IMR-90 (cell line): ENCODE measurements around the gene TNFRSF14. TPM values are rescaled to one million over a fixed set of nuclear protein-coding genes. Genes with fewer than 3 reads are reported as not detected.
A peak's percentile ranks its signal among the peaks of the same experiment; 100 is the strongest.

Experiments
- ATAC-seq: fragments of 200-7000 bp; cut with Tn5 transposase; 2 replicates; pipeline ENCODE4 v1.9.1; 2020; ENCODE audit warnings: low read depth, mild to moderate bottlenecking, moderate library complexity
- BruUV-seq: library from RNA; stranded (reverse); fragments of 400-500 nt; replicated peaks from 2 replicates; lab custom pipeline; 2021; lab: Mats Ljungman, UMichigan
- CTCF ChIA-PET: fragments of 300-600 bp; formaldehyde crosslinking; extraction: SDS; loops from one replicate; lab custom pipeline; 2021; ENCODE audit warnings: antibody characterized with exemption; lab: Yijun Ruan, JAX
- POLR2A ChIA-PET: fragments of 300-600 bp; sonication (Branson Sonifier 250); formaldehyde crosslinking; loops from one replicate; lab custom pipeline; 2022; ENCODE audit warnings: antibody characterized with exemption; ENCODE audit not compliant: unreplicated experiment; lab: Charles Lee
- DNase-seq: peaks from one replicate; pipeline ENCODE4 v3.0.0; 2013
- H2AFZ ChIP-seq: replicated peaks from 2 replicates; pipeline ENCODE3; 2013; ENCODE audit warnings: low read length, mild to moderate bottlenecking; ENCODE audit not compliant: poor library complexity
- H2AK5ac ChIP-seq: 2 replicates; pipeline ENCODE4 v1.6.1; 2013; ENCODE audit warnings: low read depth, low read length, inconsistent platforms
- H2AK9ac ChIP-seq: replicated peaks from 2 replicates; pipeline ENCODE3; 2013; ENCODE audit warnings: mild to moderate bottlenecking, low read depth, low read length, moderate library complexity; ENCODE audit not compliant: poor library complexity
- H2BK120ac ChIP-seq: 2 replicates; pipeline ENCODE4 v1.6.1; 2013; ENCODE audit warnings: low read depth, low read length, inconsistent platforms
- H2BK15ac ChIP-seq: 3 replicates; pipeline ENCODE4 v1.6.1; 2013; ENCODE audit warnings: low read depth, low read length, inconsistent platforms
- H2BK20ac ChIP-seq: 2 replicates; pipeline ENCODE4 v1.6.1; 2013; ENCODE audit warnings: low read depth, mild to moderate bottlenecking, inconsistent platforms, low read length, moderate library complexity
- H2BK5ac ChIP-seq: 2 replicates; pipeline ENCODE4 v1.6.1; 2013; ENCODE audit warnings: mild to moderate bottlenecking, low read depth, low read length, inconsistent platforms; ENCODE audit not compliant: poor library complexity, severe bottlenecking
- H3K14ac ChIP-seq: replicated peaks from 2 replicates; pipeline ENCODE4 v1.6.1; 2013; ENCODE audit warnings: low read depth, low read length, inconsistent platforms
- H3K18ac ChIP-seq: 2 replicates; pipeline ENCODE4 v1.6.1; 2013; ENCODE audit warnings: low read depth, low read length, control low read depth
- H3K23ac ChIP-seq: 2 replicates; pipeline ENCODE4 v1.6.1; 2013; ENCODE audit warnings: low read depth, low read length, inconsistent platforms
- H3K27ac ChIP-seq: 2 replicates; pipeline ENCODE4 v1.5.1; 2013; ENCODE audit warnings: mild to moderate bottlenecking, control low read depth, low read length; ENCODE audit not compliant: insufficient read depth
- H3K27me3 ChIP-seq: 2 replicates; pipeline ENCODE4 v1.6.1; 2013; ENCODE audit warnings: low read length; ENCODE audit not compliant: control insufficient read depth, insufficient read depth
- H3K36me3 ChIP-seq: 2 replicates; pipeline ENCODE4 v1.6.1; 2013; ENCODE audit warnings: low read length, mixed read lengths; ENCODE audit not compliant: control insufficient read depth, insufficient read depth
- H3K4ac ChIP-seq: 2 replicates; pipeline ENCODE4 v1.6.1; 2013; ENCODE audit warnings: low read depth, low read length, inconsistent platforms
- H3K4me1 ChIP-seq: 2 replicates; pipeline ENCODE4 v1.6.1; 2013; ENCODE audit warnings: low read length, mixed read lengths; ENCODE audit not compliant: control insufficient read depth, insufficient read depth
- H3K4me2 ChIP-seq: 2 replicates; pipeline ENCODE4 v1.6.1; 2013; ENCODE audit warnings: low read depth, mild to moderate bottlenecking, control low read depth, low read length, moderate library complexity
- H3K4me3 ChIP-seq: 2 replicates; pipeline ENCODE4 v1.5.1; 2013; ENCODE audit warnings: low read depth, mild to moderate bottlenecking, control low read depth, low read length, moderate library complexity; ENCODE audit not compliant: insufficient read depth
- H3K56ac ChIP-seq: 2 replicates; pipeline ENCODE4 v1.6.1; 2013; ENCODE audit warnings: low read length, inconsistent platforms; ENCODE audit not compliant: insufficient read depth; ENCODE audit errors: extremely low read depth
- H3K79me1 ChIP-seq, 2 experiments: 2 replicates each; pipeline ENCODE4 v1.6.1; 2013; ENCODE audit warnings: low read length in 2 of 2, inconsistent platforms in 1 of 2, low read depth in 1 of 2
- H3K9ac ChIP-seq: 2 replicates; pipeline ENCODE4 v1.6.1; 2013; ENCODE audit warnings: low read depth, low read length, control low read depth
- H3K9me1 ChIP-seq: 2 replicates; pipeline ENCODE4 v1.6.1; 2013; ENCODE audit warnings: low read length, inconsistent platforms; ENCODE audit not compliant: insufficient read depth
- H3K9me3 ChIP-seq: 2 replicates; pipeline ENCODE4 v1.6.1; 2013; ENCODE audit warnings: low read length; ENCODE audit not compliant: control insufficient read depth, insufficient read depth
- H4K20me1 ChIP-seq: 2 replicates; pipeline ENCODE4 v1.6.1; 2013; ENCODE audit warnings: low read length, inconsistent platforms; ENCODE audit not compliant: insufficient read depth
- H4K5ac ChIP-seq: 2 replicates; pipeline ENCODE4 v1.6.1; 2013; ENCODE audit warnings: mild to moderate bottlenecking, low read depth, low read length, control low read depth
- H4K8ac ChIP-seq, 2 experiments: 2 replicates each; pipeline ENCODE4 v1.6.1; 2013; ENCODE audit warnings: low read depth in 2 of 2, low read length in 2 of 2, control low read depth in 1 of 2, inconsistent platforms in 1 of 2
- H4K91ac ChIP-seq: 2 replicates; pipeline ENCODE4 v1.6.1; 2013; ENCODE audit warnings: low read depth, low read length, inconsistent platforms; ENCODE audit not compliant: insufficient read depth
- MXI1 ChIP-seq: IDR thresholded peaks from 2 replicates; pipeline ENCODE4 v1.6.1; 2012; ENCODE audit warnings: low read depth, mild to moderate bottlenecking, low read length, moderate library complexity, borderline replicate concordance
- SMC3 ChIP-seq: fragments of 150-350 bp; IDR thresholded peaks from 2 replicates; pipeline ENCODE4 v1.6.1; 2016; ENCODE audit warnings: low read depth, mild to moderate bottlenecking, antibody characterized with exemption, low read length, moderate library complexity
- WGBS, 2 experiments: methylation state at CpG; one replicate each; pipeline versions ENCODE4 v1.1.5 to v1.1.7; 2013; ENCODE audit warnings: missing lambda C conversion rate in 2 of 2; ENCODE audit not compliant: insufficient read length in 1 of 2; ENCODE audit errors: extremely low coverage in 2 of 2; 5-methylcytosine and 5-hydroxymethylcytosine counted together
- dilution Hi-C: fragments of 300-500 bp; cut with HindIII; formaldehyde crosslinking; loops from one replicate; pipeline ENCODE4 v1.14.3; 2018; ENCODE audit warnings: low sequenced_read_pairs; ENCODE audit not compliant: unreplicated experiment
- in situ Hi-C: fragments of 300-500 bp; cut with MboI; formaldehyde crosslinking; loops from 3 replicates; pipeline ENCODE4 v1.14.3; 2019; ENCODE audit warnings: low sequenced_read_pairs, inconsistent platforms, mixed read lengths
- intact Hi-C: fragments of 100-400 bp; cut with micrococcal nuclease; formaldehyde crosslinking; loops from 2 replicates; pipeline ENCODE4 v1.10.0; 2022
- polyA plus RNA-seq, 3 experiments: library from polyadenylated mRNA; depleted of rRNA; stranded (reverse); fragments of >200 nt; gene quantifications; 2 replicates each; pipeline ENCODE4 v1.2.3, GENCODE V29; 2012; ENCODE audit warnings: low replicate concordance in 1 of 3
- total RNA-seq: library from RNA; depleted of rRNA; stranded (reverse); fragments of >200 nt; gene quantifications from 2 replicates; pipeline ENCODE4 v1.2.3, GENCODE V29; 2012

TNFRSF14 gene
- total and polyA plus RNA-seq, 2 of the 4 experiments (the other 2 are of a cell fraction) = 1.3 to 4.2 TPM

DNA sequence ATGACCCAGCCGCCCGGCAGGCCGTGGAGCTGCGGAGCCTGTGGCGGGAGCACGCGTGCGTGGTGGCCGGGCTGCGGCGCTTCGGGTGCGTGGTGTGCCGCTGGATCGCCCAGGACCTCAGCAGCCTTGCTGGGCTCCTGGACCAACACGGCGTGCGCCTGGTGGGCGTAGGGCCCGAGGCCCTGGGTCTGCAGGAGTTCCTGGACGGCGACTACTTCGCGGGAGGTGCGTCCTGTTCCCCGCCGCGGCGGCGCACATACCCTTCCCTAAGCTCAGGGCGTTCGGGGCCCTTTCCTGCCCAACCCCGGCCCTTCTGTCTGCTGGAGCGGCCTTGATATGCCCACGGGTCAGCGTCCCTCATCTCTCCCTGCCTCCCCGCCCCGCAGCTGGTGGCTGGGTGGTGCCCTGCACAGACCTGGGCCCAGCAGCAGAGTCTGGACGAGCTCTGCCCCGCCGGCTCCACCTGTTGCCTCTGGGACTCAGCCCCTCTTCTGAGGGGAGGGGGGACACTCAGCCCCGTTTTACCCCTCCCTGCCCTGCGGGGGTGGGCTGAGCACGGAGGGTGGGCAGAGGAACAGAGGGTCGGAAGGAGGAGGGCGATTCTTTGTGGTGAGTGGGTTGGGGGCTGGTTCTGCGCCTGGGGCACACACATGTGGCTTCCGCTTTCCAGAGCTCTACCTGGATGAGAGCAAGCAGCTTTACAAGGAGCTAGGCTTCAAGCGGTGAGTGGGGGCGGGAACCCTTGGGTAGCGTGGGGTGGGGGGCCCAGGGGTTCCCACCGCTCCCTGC is 31.1 kb downstream of the TNFRSF14 start:
- no peak overlapping the region for H3K18ac ChIP-seq
- H2BK15ac ChIP-seq = no peak overlapping the region
- H3K4ac ChIP-seq = peak overlapping the region; percentile 19
- peak overlapping the region; percentile 42; the same call in 1 of the 2 replicates for H3K23ac ChIP-seq
- H3K36me3 ChIP-seq = peaks cover 2% of the 10 kb centered on the region; the same call in 1 of the 2 replicates
- H3K4me1 ChIP-seq = peaks cover 14% of the 10 kb centered on the region
- dilution Hi-C loops (no loop called here), intact Hi-C loops (loop anchor here (1.0 to 2.0 kb wide), 3 partner anchors 24 to 726 kb away; no protein-coding TSS in a partner anchor), in situ Hi-C loops (no loop called here)
- H3K4me2 ChIP-seq = peak overlapping the region; percentile 86
- H4K8ac ChIP-seq = peak overlapping the region; percentile 22 to 97; a peak in 3 of 4 replicates
- H4K5ac ChIP-seq = peak overlapping the region; percentile 22
- peak overlapping the region; percentile 95 for H3K4me3 ChIP-seq
- H2AFZ ChIP-seq = peak overlapping the region; percentile 100
- peak overlapping the region; percentile 45 for H2AK5ac ChIP-seq
- peak; percentile 21 for ATAC-seq
- peak overlapping the region; percentile 40; the same call in 1 of the 2 replicates for H3K14ac ChIP-seq
- no peaks in the 10 kb centered on the region for H3K27me3 ChIP-seq
- peak overlapping the region; percentile 96 for H2AK9ac ChIP-seq
- POLR2A ChIA-PET = no interaction called here
- peaks cover 5% of the 10 kb centered on the region for H3K9me1 ChIP-seq
- no TSS peak for BruUV-seq
- H3K56ac ChIP-seq = no peak overlapping the region
- peak; percentile 4; the same call in 1 of the 2 replicates for TF ChIP-seq MXI1
- TF ChIP-seq SMC3 = no peak
- no peak overlapping the region for H4K91ac ChIP-seq
- H3K27ac ChIP-seq = peak overlapping the region; percentile 16; the same call in 1 of the 2 replicates
- peak overlapping the region; percentile 78 for H3K9ac ChIP-seq
- peak; percentile 13 for DNase-seq
- H2BK120ac ChIP-seq = no peak overlapping the region
- WGBS, 2 experiments = 4% methylated on average over 21 of the region's 52 CpGs; no CpG with 5 or more reads in 1 of the 2 experiments
- H2BK5ac ChIP-seq = peak overlapping the region; percentile 77
- CTCF ChIA-PET = no interaction called here
- H2BK20ac ChIP-seq = no peak overlapping the region
- H3K79me1 ChIP-seq = peaks cover 0 to 26% of the 10 kb centered on the region in 2 experiments; a peak in 2 of 4 replicates
- no peaks in the 10 kb centered on the region for H3K9me3 ChIP-seq
- H4K20me1 ChIP-seq = no peaks in the 10 kb centered on the region; the same call in 1 of the 2 replicates
